Activated CD8-positive, alpha-beta memory T cell treated with anti-CD3 and anti-CD28 coated beads, Interleukin-2, amount 50 U/mL, for 4 hours (primary cell): Measurements from ENCODE around the gene GRK7.
A peak's percentile ranks its signal among the peaks of the same experiment; 100 is the strongest.
"Not testable (repeated sequence)": the region's sequence is repeated elsewhere in the genome, so short reads cannot be mapped to it uniquely, and the experiment has no call there.

Source experiments
- DNase-seq: peaks from one replicate; pipeline ENCODE4 v3.0.0-alpha.2; 2020

Gene GRK7

GRCh38 chr3:141796081-141796888 is 33.1 kb downstream of the GRK7 start:
- peak; percentile 71 for DNase-seq

- DNase-seq, result peak; percentile 36
Observed at GRCh38 chr3:141796889-141797781, 33.9 kb downstream of the GRK7 start.

GRCh38 chr3:141797819-141798447 is 34.7 kb downstream of the GRK7 start:
- DNase-seq, result peak; percentile 16

- no peak for DNase-seq
Observed at GRCh38 chr3:141798448-141798845, 35.2 kb downstream of the GRK7 start.

- DNase-seq, result no peak
Observed at GRCh38 chr3:141802316-141803077, 39.3 kb downstream of the GRK7 start.

- DNase-seq, result not testable (repeated sequence)
Observed at GRCh38 chr3:141803538-141803937, 40.3 kb downstream of the GRK7 start.

GRCh38 chr3:141804447-141804777 is 41.2 kb downstream of the GRK7 start:
- no peak for DNase-seq

GRCh38 chr3:141804778-141805639 is 41.8 kb downstream of the GRK7 start:
- no peak for DNase-seq

- DNase-seq, result no peak
Observed at GRCh38 chr3:141807277-141808033, 44.2 kb downstream of the GRK7 start.

GRCh38 chr3:141808586-141808985 is 45.4 kb downstream of the GRK7 start:
- no peak for DNase-seq

GRCh38 chr3:141810161-141810560 is 47.0 kb downstream of the GRK7 start:
- DNase-seq, result no peak

- DNase-seq, result no peak
Observed at GRCh38 chr3:141811348-141811747, 48.1 kb downstream of the GRK7 start.

GRCh38 chr3:141812084-141812483 is 48.9 kb downstream of the GRK7 start:
- DNase-seq, result no peak

- DNase-seq, result no peak
Observed at GRCh38 chr3:141812586-141812985, 49.4 kb downstream of the GRK7 start.
